CD8-positive, alpha-beta memory T cell (primary cell): ENCODE measurements around the gene PRRC1. TPM values are rescaled to one million over a fixed set of nuclear protein-coding genes. Genes with fewer than 3 reads are reported as not detected.

Source experiments
- CTCF ChIA-PET: fragments of 350-600 bp; sonication (Branson Sonifier 250); formaldehyde crosslinking; loops from one replicate; lab custom pipeline; 2021; ENCODE audit warnings: antibody characterized with exemption; lab: Charles Lee
- POLR2A ChIA-PET: fragments of 350-600 bp; sonication (Branson Sonifier 250); formaldehyde crosslinking; loops from one replicate; lab custom pipeline; 2021; ENCODE audit warnings: antibody characterized with exemption; lab: Charles Lee
- DNase-seq, 5 donors: peaks; one replicate each; pipeline versions ENCODE4 v3.0.0 to v3.0.0-alpha.2; 2020 to 2022; ENCODE audit warnings: mixed read lengths in 1 of 5
- H3K27ac ChIP-seq: one replicate; pipeline ENCODE4 v1.7.0; 2013; ENCODE audit warnings: low read depth, mild to moderate bottlenecking, low read length, moderate library complexity
- H3K27me3 ChIP-seq: 2 replicates; pipeline ENCODE4 v1.7.0; 2013; ENCODE audit warnings: low read length, mild to moderate bottlenecking; ENCODE audit not compliant: insufficient read depth, poor library complexity, severe bottlenecking
- H3K36me3 ChIP-seq: 2 replicates; pipeline ENCODE4 v1.7.0; 2013; ENCODE audit warnings: mild to moderate bottlenecking, low read length, moderate library complexity; ENCODE audit not compliant: insufficient read depth
- H3K4me1 ChIP-seq: 2 replicates; pipeline ENCODE4 v1.7.0; 2013; ENCODE audit warnings: mild to moderate bottlenecking, low read length, moderate library complexity; ENCODE audit not compliant: insufficient read depth
- H3K4me3 ChIP-seq: 2 replicates; pipeline ENCODE4 v1.7.0; 2013; ENCODE audit warnings: mild to moderate bottlenecking, low read length
- H3K9me3 ChIP-seq: 2 replicates; pipeline ENCODE4 v1.7.0; 2013; ENCODE audit warnings: mild to moderate bottlenecking, low read length
- H3K27ac Mint-ChIP-seq, 8 donors: one replicate each; pipeline ENCODE4 v1.8.0; 2020 to 2021; ENCODE audit warnings: mixed read lengths in 8 of 8, mild to moderate bottlenecking in 6 of 8, inconsistent platforms in 3 of 8, moderate library complexity in 3 of 8
- H3K27me3 Mint-ChIP-seq, 2 donors: one replicate each; pipeline ENCODE4 v1.8.0; 2020 to 2021; ENCODE audit warnings: mixed read lengths in 2 of 2, mild to moderate bottlenecking in 1 of 2, moderate library complexity in 1 of 2
- H3K36me3 Mint-ChIP-seq, 3 donors: one replicate each; pipeline ENCODE4 v1.8.0; 2020 to 2021; ENCODE audit warnings: mixed read lengths in 3 of 3, inconsistent platforms in 1 of 3, mild to moderate bottlenecking in 1 of 3
- H3K4me1 Mint-ChIP-seq, 3 donors: one replicate each; pipeline ENCODE4 v1.8.0; 2020 to 2021; ENCODE audit warnings: mixed read lengths in 3 of 3, inconsistent platforms in 1 of 3, mild to moderate bottlenecking in 1 of 3
- H3K4me3 Mint-ChIP-seq, 7 donors: one replicate each; pipeline ENCODE4 v1.8.0; 2020 to 2021; ENCODE audit warnings: mixed read lengths in 7 of 7, mild to moderate bottlenecking in 6 of 7, moderate library complexity in 4 of 7, inconsistent platforms in 2 of 7
- H3K9me3 Mint-ChIP-seq, 5 donors: one replicate each; pipeline ENCODE4 v1.8.0; 2020 to 2022; ENCODE audit warnings: mixed read lengths in 5 of 5, mild to moderate bottlenecking in 3 of 5, moderate library complexity in 2 of 5, inconsistent platforms in 1 of 5
- polyA plus RNA-seq: library from polyadenylated mRNA; unstranded; fragments of 300-500 nt; fragmentation: Illumina TruSeq; gene quantifications from one replicate; pipeline ENCODE4 v1.2.3, GENCODE V29; 2021
- total RNA-seq, 2 experiments: library from RNA; stranded (reverse); gene quantifications; one replicate each; pipeline ENCODE4 v1.2.3, GENCODE V29; 2021

The PRRC1 gene
- total and polyA plus RNA-seq, 3 experiments from 2014 or later = 32.4 to 37.5 (median 34.6) TPM

DNA sequence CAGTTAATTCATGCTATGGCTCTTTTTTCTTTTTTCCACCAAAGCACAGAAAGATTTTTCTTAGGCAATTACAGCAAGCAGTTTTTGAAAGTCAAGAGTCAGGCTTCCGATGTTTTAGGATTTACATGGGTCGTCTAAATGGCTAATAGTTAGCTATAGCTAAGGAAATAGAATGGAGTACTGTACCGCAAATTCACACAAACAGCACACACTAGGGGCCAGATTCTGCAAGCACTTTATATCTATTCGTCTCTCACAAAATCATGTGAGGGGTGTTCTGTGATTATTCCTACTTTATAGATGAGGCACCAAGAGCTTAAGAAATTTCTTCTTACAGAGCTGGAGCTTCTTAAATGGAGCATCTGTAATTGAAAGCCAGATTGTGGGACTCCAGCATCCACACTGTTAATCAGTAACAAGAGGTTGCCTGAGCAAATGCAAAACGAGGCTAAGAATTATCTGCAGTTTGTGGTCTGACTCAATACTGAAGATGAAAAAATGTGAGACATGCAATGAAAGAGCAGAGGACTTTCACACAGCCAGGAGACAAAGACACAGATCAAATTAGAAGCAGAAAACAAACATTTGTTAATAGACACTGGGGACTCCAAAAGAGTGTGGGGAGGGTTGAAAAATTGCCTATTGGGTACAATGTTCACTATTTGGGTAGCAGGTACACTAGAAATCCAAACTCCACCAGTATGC, 68.8 kb downstream of the PRRC1 start:
- Histone ChIP-seq H3K4me1 (no peaks in the 10 kb centered on the region), H3K36me3 (no peaks in the 10 kb centered on the region), H3K9me3 (no peaks in the 10 kb centered on the region), H3K27me3 (no peaks in the 10 kb centered on the region), H3K4me3 (no peak overlapping the region), H3K27ac (no peak overlapping the region)
- ChIA-PET POLR2A (no interaction called here), CTCF (interaction anchor here (1.0 to 1.6 kb wide), 3 partner anchors 15 to 23 kb away, joined by 3 to 5 read pairs (median 4); no protein-coding TSS in a partner anchor)
- H3K9me3 Mint-ChIP-seq = no peaks in the 10 kb centered on the region
- peaks cover 0 to 2% (median 0%) of the 10 kb centered on the region in 3 donors for H3K36me3 Mint-ChIP-seq
- DNase-seq = no peak
- peak overlapping the region in 1 of 7 donors; percentile 4 for H3K4me3 Mint-ChIP-seq
- H3K27me3 Mint-ChIP-seq = no peaks in the 10 kb centered on the region
- peaks cover 15 to 54% (median 17%) of the 10 kb centered on the region in 3 donors for H3K4me1 Mint-ChIP-seq
- H3K27ac Mint-ChIP-seq = peak overlapping the region in 1 of 8 donors; percentile 0

DNA sequence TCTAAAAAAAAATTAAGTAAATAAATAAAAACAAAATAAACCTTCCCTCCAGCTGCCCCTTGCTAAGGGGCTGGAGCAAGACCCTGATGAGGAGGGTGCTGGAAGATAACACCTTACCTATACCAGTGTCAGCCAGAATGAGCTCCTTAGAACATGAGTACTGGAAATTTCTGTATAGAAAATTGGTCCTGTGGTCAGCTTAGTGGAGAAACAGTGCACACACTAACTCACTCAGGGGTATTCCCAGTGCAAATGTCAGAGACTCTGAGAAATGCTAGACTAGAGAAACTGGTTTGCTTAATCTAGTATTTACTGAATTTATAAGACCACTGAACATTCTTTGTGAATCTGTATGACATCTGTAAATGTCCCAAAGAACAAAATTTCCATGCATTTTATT, 69.4 kb downstream of the PRRC1 start:
- Mint-ChIP-seq H3K4me3 (no peak overlapping the region), H3K27me3 (no peaks in the 10 kb centered on the region), H3K36me3 (peaks cover 0 to 2% (median 0%) of the 10 kb centered on the region in 3 donors), H3K9me3 (no peaks in the 10 kb centered on the region), H3K27ac (no peak overlapping the region), H3K4me1 (peaks cover 15 to 54% (median 17%) of the 10 kb centered on the region in 3 donors)
- Histone ChIP-seq H3K4me3 (no peak overlapping the region), H3K27me3 (no peaks in the 10 kb centered on the region), H3K4me1 (no peaks in the 10 kb centered on the region), H3K36me3 (no peaks in the 10 kb centered on the region), H3K9me3 (no peaks in the 10 kb centered on the region), H3K27ac (no peak overlapping the region)
- POLR2A ChIA-PET = no interaction called here
- no peak for DNase-seq
- CTCF ChIA-PET = interaction anchor here (1.6 kb wide), 2 partner anchors 16 to 18 kb away, joined by 4 to 5 read pairs; no protein-coding TSS in a partner anchor

DNA sequence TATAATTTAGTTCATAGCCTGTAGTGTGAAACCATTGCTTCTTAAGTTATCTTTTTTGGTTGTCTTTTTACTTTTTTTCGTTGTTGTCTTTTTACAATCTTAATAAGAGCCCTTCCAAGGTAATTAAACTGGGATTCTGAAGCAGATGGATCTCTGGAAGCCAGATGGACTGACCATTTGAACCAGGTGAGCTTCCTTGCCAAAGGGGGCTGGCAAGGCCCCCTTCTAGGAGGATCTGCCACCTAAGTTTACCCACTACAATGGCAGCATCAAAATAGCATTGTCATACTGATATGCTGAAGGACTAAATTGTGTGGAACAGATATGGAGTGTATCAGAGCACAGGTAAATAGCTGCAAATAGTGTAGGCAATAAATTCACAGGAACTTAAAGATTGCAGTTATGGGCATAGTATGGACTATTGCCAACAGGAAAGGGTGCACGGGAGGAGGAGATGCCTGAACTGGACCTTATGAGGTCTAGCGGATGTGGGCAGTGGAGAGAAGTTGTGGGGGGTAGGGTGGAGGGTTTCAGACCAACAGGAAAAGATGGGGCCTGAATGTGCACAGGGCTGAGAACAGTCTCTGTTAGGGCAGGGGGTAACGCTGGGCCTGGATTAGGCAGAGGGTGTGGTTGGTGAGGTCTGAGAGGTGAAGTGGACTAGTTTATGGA, 69.9 kb downstream of the PRRC1 start:
- H3K27me3 Mint-ChIP-seq = no peaks in the 10 kb centered on the region
- H3K36me3 Mint-ChIP-seq = peaks cover 0 to 2% (median 0%) of the 10 kb centered on the region in 3 donors
- Histone ChIP-seq H3K4me1 (no peaks in the 10 kb centered on the region), H3K36me3 (no peaks in the 10 kb centered on the region), H3K27me3 (no peaks in the 10 kb centered on the region), H3K27ac (no peak overlapping the region), H3K9me3 (no peaks in the 10 kb centered on the region), H3K4me3 (no peak overlapping the region)
- CTCF ChIA-PET = no interaction called here
- no peak for DNase-seq
- POLR2A ChIA-PET = no interaction called here
- peak overlapping the region in 2 of 8 donors; percentile 3 to 47 for H3K27ac Mint-ChIP-seq
- no peaks in the 10 kb centered on the region for H3K9me3 Mint-ChIP-seq
- H3K4me1 Mint-ChIP-seq = peaks cover 15 to 54% (median 17%) of the 10 kb centered on the region in 3 donors
- H3K4me3 Mint-ChIP-seq = no peak overlapping the region

DNA sequence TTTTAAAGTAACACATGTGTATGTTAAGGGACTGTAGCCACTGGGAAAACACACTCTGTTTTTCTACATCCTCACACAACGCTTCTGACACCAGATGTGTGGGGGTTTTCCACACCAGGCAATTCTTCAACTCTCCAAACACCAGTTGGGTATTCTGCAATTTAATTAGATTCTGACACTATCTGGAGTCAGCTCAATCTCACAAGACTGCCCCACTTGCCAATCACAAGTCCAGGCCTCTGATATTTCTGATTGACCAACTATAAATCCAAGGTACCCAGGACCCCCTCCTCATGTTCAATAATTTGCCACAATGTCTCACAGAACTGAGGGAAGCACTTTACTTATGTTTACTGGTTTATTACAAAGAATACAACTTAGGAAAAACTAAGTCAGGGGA, 70.9 kb downstream of the PRRC1 start:
- DNase-seq = no peak
- no peaks in the 10 kb centered on the region for H3K27me3 Mint-ChIP-seq
- Histone ChIP-seq H3K9me3 (no peaks in the 10 kb centered on the region), H3K4me3 (no peak overlapping the region), H3K27me3 (no peaks in the 10 kb centered on the region), H3K4me1 (no peaks in the 10 kb centered on the region), H3K27ac (no peak overlapping the region), H3K36me3 (no peaks in the 10 kb centered on the region)
- no peak overlapping the region for H3K4me3 Mint-ChIP-seq
- no peak overlapping the region for H3K27ac Mint-ChIP-seq
- ChIA-PET CTCF (no interaction called here), POLR2A (no interaction called here)
- peaks cover 0 to 1% (median 0%) of the 10 kb centered on the region in 3 donors for H3K36me3 Mint-ChIP-seq
- peaks cover 15 to 54% (median 17%) of the 10 kb centered on the region in 3 donors for H3K4me1 Mint-ChIP-seq
- H3K9me3 Mint-ChIP-seq = no peaks in the 10 kb centered on the region

DNA sequence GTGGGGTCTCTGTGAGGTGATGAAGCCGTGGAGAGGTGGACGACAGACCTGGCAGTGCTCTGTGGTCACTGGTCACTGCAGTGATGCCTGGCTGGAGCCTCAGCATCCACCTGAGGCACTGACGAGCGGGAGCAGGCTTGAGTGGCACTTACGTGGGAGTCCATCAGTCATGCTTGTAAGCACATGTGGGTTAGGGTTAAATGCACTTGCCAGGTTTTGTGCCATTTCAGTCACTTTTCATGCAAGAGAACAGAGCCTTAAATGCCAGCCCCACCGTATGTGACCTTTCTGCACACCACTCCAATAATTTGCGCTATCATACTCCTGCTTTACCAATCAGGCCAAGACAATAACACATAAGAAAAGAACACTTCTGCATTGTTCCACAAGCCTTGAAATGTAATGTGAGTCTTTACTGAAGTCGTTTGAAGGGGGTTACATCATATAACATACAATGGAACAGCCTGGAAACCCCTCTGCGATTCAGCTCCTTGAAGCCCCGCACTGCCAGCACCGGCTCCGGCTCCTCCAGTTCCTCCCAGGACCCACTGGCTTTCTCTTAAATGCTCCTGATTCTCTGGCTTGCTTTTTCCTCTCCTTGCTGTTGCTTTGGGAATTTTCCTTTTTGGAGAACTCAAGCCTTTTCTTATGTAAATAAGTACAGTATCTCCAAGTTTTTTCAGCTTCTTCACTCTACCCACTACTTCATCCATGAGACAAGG, 72.0 kb downstream of the PRRC1 start:
- Mint-ChIP-seq H3K27ac (no peak overlapping the region), H3K36me3 (no peaks in the 10 kb centered on the region), H3K9me3 (no peaks in the 10 kb centered on the region), H3K4me1 (peaks cover 15 to 54% (median 17%) of the 10 kb centered on the region in 3 donors), H3K4me3 (peak overlapping the region in 1 of 7 donors; percentile 77), H3K27me3 (peaks cover 0 to 2% of the 10 kb centered on the region in 2 donors)
- POLR2A ChIA-PET = no interaction called here
- CTCF ChIA-PET = interaction anchor here (1.3 kb wide), 2 partner anchors 17 kb away, joined by 3 read pairs; no protein-coding TSS in a partner anchor
- Histone ChIP-seq H3K27me3 (no peaks in the 10 kb centered on the region), H3K4me1 (no peaks in the 10 kb centered on the region), H3K9me3 (no peaks in the 10 kb centered on the region), H3K27ac (no peak overlapping the region), H3K4me3 (no peak overlapping the region), H3K36me3 (no peaks in the 10 kb centered on the region)
- DNase-seq = no peak

DNA sequence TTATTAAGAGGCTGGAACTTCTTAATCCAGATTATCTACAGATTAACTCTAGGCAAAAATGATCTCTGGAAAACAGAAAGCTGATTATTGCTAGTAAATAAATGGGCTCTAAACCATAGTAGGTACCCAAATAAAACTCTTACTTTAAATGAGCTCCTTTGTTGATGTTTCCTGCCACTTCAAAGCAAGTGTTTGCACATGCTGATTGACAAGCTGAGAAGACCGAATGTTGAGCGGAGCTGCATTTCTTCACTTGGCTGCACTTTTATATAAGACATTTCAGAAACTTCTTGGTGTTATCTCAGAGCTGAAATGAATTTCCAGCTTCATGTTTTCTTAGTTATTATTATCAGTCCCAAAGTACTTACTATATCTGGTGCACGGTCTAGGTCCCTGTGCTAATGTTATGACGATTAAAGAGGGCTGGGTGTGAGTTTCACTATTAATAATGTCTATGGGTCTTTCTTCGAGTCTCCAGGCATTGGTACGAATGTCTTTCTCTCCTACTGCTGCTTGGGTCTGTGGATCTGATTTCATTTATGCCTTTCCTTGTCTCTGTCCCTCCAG, 72.8 kb downstream of the PRRC1 start:
- Histone ChIP-seq H3K4me3 (no peak overlapping the region), H3K27me3 (no peaks in the 10 kb centered on the region), H3K4me1 (peaks cover 1% of the 10 kb centered on the region), H3K9me3 (no peaks in the 10 kb centered on the region), H3K27ac (no peak overlapping the region), H3K36me3 (no peaks in the 10 kb centered on the region)
- Mint-ChIP-seq H3K4me1 (peaks cover 15 to 48% (median 17%) of the 10 kb centered on the region in 3 donors), H3K36me3 (no peaks in the 10 kb centered on the region), H3K9me3 (no peaks in the 10 kb centered on the region), H3K27me3 (peaks cover 0 to 2% of the 10 kb centered on the region in 2 donors), H3K4me3 (peak overlapping the region; percentile 11 to 77 (median 63)), H3K27ac (peak overlapping the region in 1 of 8 donors; percentile 62)
- DNase-seq = no peak
- CTCF ChIA-PET = interaction anchor here (1.3 kb wide), 2 partner anchors 16 to 17 kb away, joined by 3 read pairs; no protein-coding TSS in a partner anchor
- POLR2A ChIA-PET = no interaction called here

DNA sequence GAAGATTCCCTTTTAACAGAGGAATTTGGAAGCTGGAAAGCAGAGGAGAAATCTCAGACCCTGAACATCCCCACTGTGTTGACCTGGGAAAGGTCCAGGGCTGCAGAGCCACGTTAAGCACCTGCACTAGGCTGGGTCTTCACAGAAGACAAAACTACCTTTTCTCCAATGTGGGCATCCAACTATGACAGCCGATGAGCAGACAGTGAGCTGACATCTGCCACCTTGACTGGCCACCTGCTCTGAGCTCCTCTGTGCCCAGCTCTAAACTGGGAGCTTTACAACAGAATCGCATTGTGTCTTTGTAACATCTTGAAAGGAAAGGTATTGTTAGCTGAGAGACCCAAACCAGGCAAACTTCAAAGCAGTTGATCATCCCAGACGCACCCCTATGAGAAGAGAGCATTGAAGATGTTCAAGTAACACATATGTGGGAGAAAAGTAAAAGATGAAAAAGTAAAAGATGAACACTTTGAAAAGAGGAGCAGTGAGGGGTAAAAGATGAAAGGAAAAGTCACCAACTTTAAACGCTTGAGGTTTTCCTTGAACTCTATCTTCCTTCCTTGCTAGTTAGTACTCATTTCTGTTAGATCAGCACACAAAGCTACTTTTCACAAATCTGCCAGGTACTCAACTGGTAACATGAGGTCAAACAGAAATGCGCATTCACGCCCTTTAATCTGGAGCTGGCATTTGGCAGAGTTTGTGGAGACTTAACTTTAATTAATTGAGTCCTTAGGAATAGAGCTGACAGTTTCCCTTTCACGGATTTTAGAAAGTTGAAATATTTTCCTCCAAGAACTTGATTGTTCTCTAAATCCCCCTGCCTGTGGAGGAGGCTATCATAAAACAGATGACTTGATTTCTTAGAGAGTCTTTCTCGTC, 78.3 kb downstream of the PRRC1 start:
- no peak overlapping the region for H3K27ac Mint-ChIP-seq
- H3K9me3 ChIP-seq = no peaks in the 10 kb centered on the region
- H3K9me3 Mint-ChIP-seq = no peaks in the 10 kb centered on the region
- no peak overlapping the region for H3K27ac ChIP-seq
- H3K27me3 ChIP-seq = no peaks in the 10 kb centered on the region
- no peak overlapping the region for H3K4me3 Mint-ChIP-seq
- peaks cover 0 to 2% of the 10 kb centered on the region in 2 donors for H3K27me3 Mint-ChIP-seq
- peaks cover under 1 to 7% (median 3%) of the 10 kb centered on the region in 3 donors for H3K4me1 Mint-ChIP-seq
- no peaks in the 10 kb centered on the region for H3K36me3 Mint-ChIP-seq
- ChIA-PET CTCF (no interaction called here), POLR2A (no interaction called here)
- H3K36me3 ChIP-seq = no peaks in the 10 kb centered on the region
- no peak overlapping the region for H3K4me3 ChIP-seq
- DNase-seq = no peak
- peaks cover 11% of the 10 kb centered on the region for H3K4me1 ChIP-seq
